ENCODE measurements around the gene RPL5. TPM values are rescaled to one million over a fixed set of nuclear protein-coding genes. Genes with fewer than 3 reads are reported as not detected.

Gene RPL5
- total RNA-seq, 1 donor from 2014 or later, result 618 TPM

DNA sequence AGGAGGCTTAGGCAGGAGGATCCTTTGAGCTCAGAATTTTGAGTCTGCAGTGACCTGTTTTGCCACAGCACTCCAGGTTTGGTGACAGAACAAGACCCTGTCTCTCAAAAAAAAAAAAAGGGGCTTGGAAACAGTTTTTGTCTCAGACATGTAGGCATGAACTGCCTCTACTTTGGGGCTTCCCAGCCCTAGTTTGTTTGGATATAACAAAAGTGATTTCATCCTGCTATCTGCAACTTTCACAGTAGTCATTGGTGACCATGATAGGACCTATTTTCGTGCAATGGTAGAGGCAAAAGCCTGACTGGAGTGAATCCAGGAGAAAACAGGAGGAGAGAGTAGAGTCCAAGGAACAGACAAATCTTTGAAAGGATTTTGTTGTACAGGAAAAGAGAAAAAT is 26.6 kb upstream of the RPL5 start:
- no peak overlapping the region for H3K4me3 Mint-ChIP-seq (ENCODE audit: unreplicated experiment)
- DNase-seq (ENCODE audit: low spot score), result no peak
- TF ChIP-seq, protein P1, sequence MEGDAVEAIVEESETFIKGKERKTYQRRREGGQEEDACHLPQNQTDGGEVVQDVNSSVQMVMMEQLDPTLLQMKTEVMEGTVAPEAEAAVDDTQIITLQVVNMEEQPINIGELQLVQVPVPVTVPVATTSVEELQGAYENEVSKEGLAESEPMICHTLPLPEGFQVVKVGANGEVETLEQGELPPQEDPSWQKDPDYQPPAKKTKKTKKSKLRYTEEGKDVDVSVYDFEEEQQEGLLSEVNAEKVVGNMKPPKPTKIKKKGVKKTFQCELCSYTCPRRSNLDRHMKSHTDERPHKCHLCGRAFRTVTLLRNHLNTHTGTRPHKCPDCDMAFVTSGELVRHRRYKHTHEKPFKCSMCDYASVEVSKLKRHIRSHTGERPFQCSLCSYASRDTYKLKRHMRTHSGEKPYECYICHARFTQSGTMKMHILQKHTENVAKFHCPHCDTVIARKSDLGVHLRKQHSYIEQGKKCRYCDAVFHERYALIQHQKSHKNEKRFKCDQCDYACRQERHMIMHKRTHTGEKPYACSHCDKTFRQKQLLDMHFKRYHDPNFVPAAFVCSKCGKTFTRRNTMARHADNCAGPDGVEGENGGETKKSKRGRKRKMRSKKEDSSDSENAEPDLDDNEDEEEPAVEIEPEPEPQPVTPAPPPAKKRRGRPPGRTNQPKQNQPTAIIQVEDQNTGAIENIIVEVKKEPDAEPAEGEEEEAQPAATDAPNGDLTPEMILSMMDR (IDR thresholded peaks at IDR 0.05), result no peak
- H3K36me3 Mint-ChIP-seq (ENCODE audit: low read depth), result no peaks in the 10 kb centered on the region
- H3K27ac Mint-ChIP-seq (ENCODE audit: unreplicated experiment), result peak overlapping the region; percentile 94
- H3K9me3 Mint-ChIP-seq (ENCODE audit: low read depth), result no peaks in the 10 kb centered on the region
- no peaks in the 10 kb centered on the region for H3K27me3 Mint-ChIP-seq (ENCODE audit: low read depth)
- H3K4me1 Mint-ChIP-seq (ENCODE audit: low read depth), result peaks cover 17% of the 10 kb centered on the region

DNA sequence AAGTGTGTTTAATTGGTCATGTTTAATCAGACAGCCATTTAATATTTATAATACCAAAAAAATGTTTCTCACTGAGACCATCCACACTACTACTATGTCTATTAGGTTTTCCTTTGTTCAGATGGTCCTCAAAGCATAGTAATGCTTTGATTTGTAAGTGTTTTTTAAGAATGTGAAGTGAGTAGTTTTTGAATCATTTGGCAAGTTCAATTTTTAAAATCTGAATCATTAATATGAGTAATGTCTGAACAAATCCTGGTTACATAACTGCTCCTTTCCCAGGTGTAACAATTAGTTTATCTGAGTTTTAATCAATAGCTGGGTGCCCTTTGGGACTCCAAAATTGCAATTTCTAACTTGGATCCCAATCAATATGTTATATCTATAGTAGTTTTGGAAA is 23.5 kb upstream of the RPL5 start:
- Mint-ChIP-seq H3K4me1 (ENCODE audit: low read depth) (peaks cover 17% of the 10 kb centered on the region), H3K4me3 (ENCODE audit: unreplicated experiment) (no peak overlapping the region), H3K27ac (ENCODE audit: unreplicated experiment) (no peak overlapping the region), H3K27me3 (ENCODE audit: low read depth) (peaks cover 2% of the 10 kb centered on the region), H3K9me3 (ENCODE audit: low read depth) (no peaks in the 10 kb centered on the region), H3K36me3 (ENCODE audit: low read depth) (no peaks in the 10 kb centered on the region)
- TF ChIP-seq, protein P1 (IDR thresholded peaks at IDR 0.05), result no peak
- no peak for DNase-seq (ENCODE audit: low spot score)

DNA sequence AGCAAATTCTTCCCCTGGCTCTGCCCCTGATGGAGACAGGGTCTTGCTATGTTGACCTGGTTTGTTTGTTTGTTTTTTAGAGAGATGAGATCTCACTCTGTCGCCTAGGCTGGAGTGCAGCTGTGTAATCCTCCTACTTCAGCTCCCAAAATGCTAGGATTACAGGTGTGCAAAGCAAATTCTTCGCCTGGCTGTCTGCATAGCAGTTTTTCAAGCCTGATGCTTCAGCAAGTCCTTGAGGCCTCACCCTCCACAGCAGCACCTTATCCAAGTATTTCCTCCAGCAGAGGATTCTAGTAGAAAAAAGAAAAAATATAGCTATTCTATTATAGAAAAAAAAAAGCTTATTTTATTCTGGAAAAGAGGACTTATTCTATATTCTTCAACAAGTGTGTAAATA is 15.1 kb upstream of the RPL5 start:
- no peak for DNase-seq (ENCODE audit: low spot score)
- Mint-ChIP-seq H3K4me1 (ENCODE audit: low read depth) (no peaks in the 10 kb centered on the region), H3K27me3 (ENCODE audit: low read depth) (peaks cover 2% of the 10 kb centered on the region), H3K4me3 (ENCODE audit: unreplicated experiment) (no peak overlapping the region), H3K36me3 (ENCODE audit: low read depth) (no peaks in the 10 kb centered on the region), H3K27ac (ENCODE audit: unreplicated experiment) (no peak overlapping the region), H3K9me3 (ENCODE audit: low read depth) (no peaks in the 10 kb centered on the region)
- TF ChIP-seq, protein P1 (IDR thresholded peaks at IDR 0.05), result no peak

DNA sequence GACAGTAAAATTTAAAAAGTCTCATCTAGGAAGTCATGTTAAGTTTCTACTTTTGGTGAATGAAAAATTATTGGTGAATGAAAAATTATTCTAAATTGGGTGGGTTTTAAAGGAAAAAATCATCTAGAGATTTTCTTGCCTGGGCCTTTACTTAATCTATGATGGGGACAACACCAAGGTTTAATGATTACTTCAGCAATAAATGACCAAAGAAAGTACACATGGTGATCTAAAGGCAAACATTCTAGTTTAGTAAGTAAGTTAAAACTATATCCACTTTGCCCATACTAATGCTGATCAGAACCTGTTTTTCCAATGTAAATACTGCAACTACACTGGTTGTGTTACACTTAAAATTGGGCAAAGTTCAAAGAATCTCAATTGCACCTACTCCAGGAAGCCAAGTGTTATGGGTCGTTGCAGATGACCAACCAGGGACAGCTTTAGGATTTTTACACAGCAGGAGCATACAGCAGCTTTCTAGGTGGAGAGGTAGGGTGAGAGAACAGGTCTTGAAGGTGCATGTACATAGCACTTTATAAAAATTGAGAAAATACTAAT is 14.6 kb upstream of the RPL5 start:
- H3K4me1 Mint-ChIP-seq (ENCODE audit: low read depth), result no peaks in the 10 kb centered on the region
- TF ChIP-seq, protein P1 (IDR thresholded peaks at IDR 0.05), result no peak
- H3K27me3 Mint-ChIP-seq (ENCODE audit: low read depth), result peaks cover 2% of the 10 kb centered on the region
- H3K9me3 Mint-ChIP-seq (ENCODE audit: low read depth), result no peaks in the 10 kb centered on the region
- H3K4me3 Mint-ChIP-seq (ENCODE audit: unreplicated experiment), result no peak overlapping the region
- H3K27ac Mint-ChIP-seq (ENCODE audit: unreplicated experiment), result no peak overlapping the region
- no peaks in the 10 kb centered on the region for H3K36me3 Mint-ChIP-seq (ENCODE audit: low read depth)
- no peak for DNase-seq (ENCODE audit: low spot score)

DNA sequence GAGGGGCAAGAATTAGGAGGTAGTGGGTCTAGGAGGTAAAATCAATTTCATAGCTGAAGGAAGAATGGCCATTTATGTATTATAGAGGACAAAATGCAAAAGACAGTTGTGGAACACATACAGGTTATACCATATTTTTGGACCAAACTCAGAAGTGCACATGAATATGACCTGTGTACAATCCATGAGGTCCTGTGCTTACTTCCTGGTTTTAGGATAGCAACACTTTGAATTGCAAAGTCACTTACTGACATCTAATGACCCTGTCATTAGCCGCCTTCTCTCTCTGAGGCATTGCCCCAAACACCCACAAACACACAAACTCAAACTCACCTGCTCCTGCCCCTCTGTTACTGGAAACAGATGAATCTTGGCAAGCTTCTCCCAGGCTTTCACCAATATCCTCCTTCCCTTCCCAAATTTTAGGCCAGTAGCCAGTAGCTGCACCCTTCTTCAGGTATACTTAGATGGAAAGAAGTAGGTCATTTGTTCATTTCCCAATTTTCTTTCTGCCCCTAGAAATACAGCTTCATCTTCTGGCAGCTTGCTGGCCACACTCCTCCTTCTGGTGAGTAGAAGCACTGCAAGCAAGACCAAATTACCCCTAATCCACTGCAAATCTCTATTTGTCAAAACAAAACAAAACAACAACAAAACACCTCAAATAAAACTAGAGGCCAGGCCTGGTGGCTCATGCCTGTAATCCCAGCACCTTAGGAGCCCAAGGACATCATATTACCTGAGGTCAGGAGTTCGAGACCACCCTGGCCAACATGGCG is 13.7 kb upstream of the RPL5 start:
- no peak for DNase-seq (ENCODE audit: low spot score)
- TF ChIP-seq, protein P1 (IDR thresholded peaks at IDR 0.05), result peak; percentile 78
- Mint-ChIP-seq H3K27ac (ENCODE audit: unreplicated experiment) (no peak overlapping the region), H3K36me3 (ENCODE audit: low read depth) (no peaks in the 10 kb centered on the region), H3K27me3 (ENCODE audit: low read depth) (no peaks in the 10 kb centered on the region), H3K9me3 (ENCODE audit: low read depth) (no peaks in the 10 kb centered on the region), H3K4me3 (ENCODE audit: unreplicated experiment) (no peak overlapping the region), H3K4me1 (ENCODE audit: low read depth) (peaks cover 2% of the 10 kb centered on the region)
